WTC11 (cell line): Measurements from ENCODE around the gene ABCA3. TPM values are rescaled to one million over a fixed set of nuclear protein-coding genes. Genes with fewer than 3 reads are reported as not detected.
A peak's percentile ranks its signal among the peaks of the same experiment; 100 is the strongest.

Experiments used
- ATAC-seq: fragments of 200-7000 bp; cut with Tn5 transposase; 2 replicates; pipeline ENCODE4 v1.10.0; 2021; ENCODE audit warnings: mild to moderate bottlenecking, moderate library complexity
- CTCF ChIA-PET: fragments of 300-600 bp; sonication (Branson Sonifier 250); formaldehyde crosslinking; loops from one replicate; lab custom pipeline; 2021; ENCODE audit warnings: antibody characterized with exemption; lab: Charles Lee
- POLR2A ChIA-PET: fragments of 350-600 bp; sonication (Branson Sonifier 250); formaldehyde crosslinking; loops from one replicate; lab custom pipeline; 2021; ENCODE audit warnings: antibody characterized with exemption; lab: Charles Lee
- DNase-seq: peaks from one replicate; pipeline ENCODE4 v3.0.0; 2021; ENCODE audit warnings: low spot score
- H3K27ac Mint-ChIP-seq: 2 replicates; pipeline ENCODE4 v1.8.0; 2021; ENCODE audit warnings: mixed read lengths
- H3K27me3 Mint-ChIP-seq: 2 replicates; pipeline ENCODE4 v1.8.0; 2021; ENCODE audit warnings: low read depth, mild to moderate bottlenecking, moderate library complexity, mixed read lengths
- H3K36me3 Mint-ChIP-seq: 2 replicates; pipeline ENCODE4 v1.8.0; 2021; ENCODE audit warnings: mixed read lengths
- H3K4me1 Mint-ChIP-seq: 2 replicates; pipeline ENCODE4 v1.8.0; 2022; ENCODE audit warnings: mixed read lengths
- H3K4me3 Mint-ChIP-seq: 2 replicates; pipeline ENCODE4 v1.8.0; 2021; ENCODE audit warnings: mild to moderate bottlenecking, moderate library complexity, mixed read lengths
- H3K9me3 Mint-ChIP-seq: 2 replicates; pipeline ENCODE4 v1.8.0; 2021; ENCODE audit warnings: mixed read lengths
- AFF4 ChIP-seq: sonication (generic); formaldehyde crosslinking; IDR thresholded peaks from 2 replicates; pipeline ENCODE4 v1.8.1; 2023; ENCODE audit warnings: mild to moderate bottlenecking, missing genetic modification reagents, borderline replicate concordance
- ATF1 ChIP-seq: sonication (generic); formaldehyde crosslinking; IDR thresholded peaks from 2 replicates; pipeline ENCODE4 v1.8.1; 2023; ENCODE audit warnings: mild to moderate bottlenecking, moderate library complexity, missing genetic modification reagents
- CDX4 ChIP-seq: fragments of 250-450 bp; sonication (Bioruptor Pico); IDR thresholded peaks from 2 replicates; pipeline ENCODE4 v1.9.0; 2021; ENCODE audit warnings: moderate library complexity, mild to moderate bottlenecking, inconsistent platforms, borderline replicate concordance
- E2F1 ChIP-seq: sonication (generic); formaldehyde crosslinking; IDR thresholded peaks from 2 replicates; pipeline ENCODE4 v1.8.0; 2022; ENCODE audit warnings: mild to moderate bottlenecking, missing genetic modification reagents
- E2F4 ChIP-seq: sonication (generic); formaldehyde crosslinking; IDR thresholded peaks from 2 replicates; pipeline ENCODE4 v1.8.1; 2022; ENCODE audit warnings: low read depth, mild to moderate bottlenecking, moderate library complexity, missing genetic modification reagents, borderline replicate concordance
- GRHL2 ChIP-seq: fragments of 250-450 bp; sonication (Bioruptor Pico); IDR thresholded peaks from 2 replicates; pipeline ENCODE4 v1.8.0; 2022; ENCODE audit warnings: mild to moderate bottlenecking, moderate library complexity; ENCODE audit not compliant: insufficient replicate concordance, severe bottlenecking
- KAT7 ChIP-seq: sonication (generic); formaldehyde crosslinking; IDR thresholded peaks from 2 replicates; pipeline ENCODE4 v1.8.1; 2023; ENCODE audit warnings: missing genetic modification reagents, mild to moderate bottlenecking, borderline replicate concordance
- MAX ChIP-seq: sonication (generic); formaldehyde crosslinking; IDR thresholded peaks from 2 replicates; pipeline ENCODE4 v1.8.0; 2022; ENCODE audit warnings: mild to moderate bottlenecking, missing genetic modification reagents
- MYBL2 ChIP-seq: sonication (generic); formaldehyde crosslinking; IDR thresholded peaks from 2 replicates; pipeline ENCODE4 v1.8.1; 2023; ENCODE audit warnings: mild to moderate bottlenecking, moderate library complexity, missing genetic modification reagents
- NFYB ChIP-seq: sonication (generic); formaldehyde crosslinking; conservative IDR thresholded peaks from 2 replicates; pipeline ENCODE4 v1.8.0; 2022; ENCODE audit warnings: low read depth, missing genetic modification reagents
- NR1H2 ChIP-seq: sonication (generic); formaldehyde crosslinking; IDR thresholded peaks from 2 replicates; pipeline ENCODE4 v1.9.0; 2021; ENCODE audit warnings: mild to moderate bottlenecking, moderate library complexity, missing genetic modification reagents
- OVOL2 ChIP-seq: fragments of 250-450 bp; sonication (Bioruptor Pico); IDR thresholded peaks from 2 replicates; pipeline ENCODE4 v1.9.0; 2021; ENCODE audit warnings: mild to moderate bottlenecking, borderline replicate concordance
- PREB ChIP-seq: sonication (generic); formaldehyde crosslinking; IDR thresholded peaks from 2 replicates; pipeline ENCODE4 v1.8.1; 2022; ENCODE audit warnings: mild to moderate bottlenecking, missing genetic modification reagents, moderate library complexity, borderline replicate concordance
- PRRX2 ChIP-seq: fragments of 250-450 bp; sonication (Bioruptor Pico); IDR thresholded peaks from 2 replicates; pipeline ENCODE4 v1.8.0; 2021; ENCODE audit warnings: mild to moderate bottlenecking
- USF2 ChIP-seq: sonication (generic); formaldehyde crosslinking; IDR thresholded peaks from 2 replicates; pipeline ENCODE4 v1.8.1; 2023; ENCODE audit warnings: mild to moderate bottlenecking, missing genetic modification reagents, moderate library complexity
- ZNF121 ChIP-seq: sonication (generic); formaldehyde crosslinking; IDR thresholded peaks from 2 replicates; pipeline ENCODE4 v1.8.0; 2023; ENCODE audit warnings: missing genetic modification reagents
- ZNF219 ChIP-seq: sonication (generic); formaldehyde crosslinking; IDR thresholded peaks from 2 replicates; pipeline ENCODE4 v1.8.0; 2023; ENCODE audit warnings: missing genetic modification reagents, mild to moderate bottlenecking, borderline replicate concordance
- ZNF512 ChIP-seq: sonication (generic); formaldehyde crosslinking; IDR thresholded peaks from 2 replicates; pipeline ENCODE4 v1.8.1; 2022; ENCODE audit warnings: missing genetic modification reagents, borderline replicate concordance
- ZSCAN18 ChIP-seq: fragments of 250-450 bp; sonication (Bioruptor Pico); IDR thresholded peaks from 2 replicates; pipeline ENCODE4 v2.1.2; 2022; ENCODE audit warnings: mild to moderate bottlenecking, moderate library complexity
- total RNA-seq: library from RNA; stranded (reverse); gene quantifications from 3 replicates; pipeline ENCODE4 v1.2.3, GENCODE V29; 2021

The ABCA3 gene
- total RNA-seq, 1 experiment from 2014 or later, result 12.1 TPM

GRCh38 chr16:2340564-2341455, at the start of gene ABCA3 (continued):
- TF ChIP-seq CDX4 (CRISPR knock-in tag) (no peak), OVOL2 (CRISPR knock-in tag) (no peak), KAT7 (CRISPR knock-in tag) (peak; percentile 99), MYBL2 (CRISPR knock-in tag) (peak; percentile 99), ZNF121 (CRISPR knock-in tag) (peak; percentile 79), ZNF219 (CRISPR knock-in tag) (peak; percentile 91), ZSCAN18 (CRISPR knock-in tag) (no peak), GRHL2 (CRISPR knock-in tag) (no peak), ZNF512 (peak; percentile 82; the same call in 1 of the 2 replicates), ATF1 (CRISPR knock-in tag) (peak; percentile 99), NFYB (CRISPR knock-in tag) (peak; percentile 61; the same call in 1 of the 2 replicates), AFF4 (CRISPR knock-in tag) (peak; percentile 99), NR1H2 (CRISPR knock-in tag) (peak; percentile 90; the same call in 1 of the 2 replicates)
- TF ChIP-seq, all 79 proteins: peak for 58

- Mint-ChIP-seq H3K27me3 (peaks cover 3% of the 10 kb centered on the region), H3K9me3 (peaks cover 16% of the 10 kb centered on the region), H3K27ac (no peak overlapping the region), H3K36me3 (peaks cover 11% of the 10 kb centered on the region), H3K4me1 (peaks cover 30% of the 10 kb centered on the region), H3K4me3 (no peak overlapping the region)
- ChIA-PET CTCF (interaction anchor here (0.6 to 1.4 kb wide), 5 partner anchors 15 to 113 kb away, joined by 3 to 4 read pairs (median 3); partner anchors contain the start of gene ABCA3), POLR2A (no interaction called here)
- no peak for DNase-seq
- ATAC-seq, result no peak
- TF ChIP-seq E2F4 (no peak), CDX4 (CRISPR knock-in tag) (no peak), E2F1 (no peak), USF2 (CRISPR knock-in tag) (no peak), MAX (CRISPR knock-in tag) (no peak), PREB (CRISPR knock-in tag) (0 out of 2 replicates have a peak, but pooled peaks have one; percentile 40), NFYB (CRISPR knock-in tag) (no peak), PRRX2 (CRISPR knock-in tag) (no peak)
These were observed 48.4 kb upstream of the ABCA3 start for GRCh38 chr16:2388875-2389433.
